ENCODE data around the gene RAD51B.

The RAD51B gene

DNA sequence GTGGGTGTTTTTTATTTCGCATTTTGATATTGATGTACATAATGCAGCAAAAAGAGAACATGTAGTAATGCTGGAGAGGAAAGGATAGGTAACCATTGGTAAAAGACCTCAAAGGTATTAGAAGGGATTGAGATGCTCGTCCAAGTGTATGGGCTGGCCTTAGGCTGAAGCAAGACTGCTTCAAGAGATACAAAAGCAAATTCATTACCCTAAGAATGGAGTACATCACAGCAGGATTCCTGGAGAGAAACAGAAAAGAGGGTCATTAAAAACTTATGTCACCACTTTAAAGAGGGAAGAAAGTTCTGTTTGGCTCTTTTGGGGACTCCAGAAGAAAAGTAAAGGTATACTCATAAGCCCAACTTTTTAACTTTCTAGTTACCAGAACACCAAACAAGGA lies 552.8 kb downstream of the RAD51B start:
- TF ChIP-seq, protein P1, sequence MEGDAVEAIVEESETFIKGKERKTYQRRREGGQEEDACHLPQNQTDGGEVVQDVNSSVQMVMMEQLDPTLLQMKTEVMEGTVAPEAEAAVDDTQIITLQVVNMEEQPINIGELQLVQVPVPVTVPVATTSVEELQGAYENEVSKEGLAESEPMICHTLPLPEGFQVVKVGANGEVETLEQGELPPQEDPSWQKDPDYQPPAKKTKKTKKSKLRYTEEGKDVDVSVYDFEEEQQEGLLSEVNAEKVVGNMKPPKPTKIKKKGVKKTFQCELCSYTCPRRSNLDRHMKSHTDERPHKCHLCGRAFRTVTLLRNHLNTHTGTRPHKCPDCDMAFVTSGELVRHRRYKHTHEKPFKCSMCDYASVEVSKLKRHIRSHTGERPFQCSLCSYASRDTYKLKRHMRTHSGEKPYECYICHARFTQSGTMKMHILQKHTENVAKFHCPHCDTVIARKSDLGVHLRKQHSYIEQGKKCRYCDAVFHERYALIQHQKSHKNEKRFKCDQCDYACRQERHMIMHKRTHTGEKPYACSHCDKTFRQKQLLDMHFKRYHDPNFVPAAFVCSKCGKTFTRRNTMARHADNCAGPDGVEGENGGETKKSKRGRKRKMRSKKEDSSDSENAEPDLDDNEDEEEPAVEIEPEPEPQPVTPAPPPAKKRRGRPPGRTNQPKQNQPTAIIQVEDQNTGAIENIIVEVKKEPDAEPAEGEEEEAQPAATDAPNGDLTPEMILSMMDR (IDR thresholded peaks at IDR 0.05; ENCODE audit: extremely low read depth, missing control alignments): no peak

DNA sequence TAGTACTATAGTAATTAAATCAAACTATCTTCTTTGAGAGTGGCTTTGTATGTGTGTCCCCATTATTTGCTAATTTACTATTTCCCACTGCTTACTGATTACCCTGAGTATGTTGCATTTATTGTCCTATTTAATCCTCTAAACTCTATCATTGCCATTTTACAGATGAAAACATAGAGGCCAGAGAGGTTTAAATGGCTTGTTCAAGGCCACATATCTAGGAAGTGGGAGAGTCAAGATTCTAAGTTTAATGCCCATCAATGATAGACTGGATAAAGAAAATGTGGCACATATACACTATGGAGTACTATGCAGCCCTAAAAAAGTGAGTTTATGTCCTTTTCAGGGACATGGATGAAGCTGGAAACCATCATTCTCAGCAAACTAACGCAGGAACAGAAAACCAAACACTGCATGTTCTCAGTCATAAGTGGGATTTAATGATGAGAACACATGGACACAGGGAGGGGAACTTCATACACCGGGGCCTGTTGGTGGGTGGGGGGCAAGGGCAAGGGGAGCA lies 553.6 kb downstream of the RAD51B start:
- TF ChIP-seq, protein P1 (IDR thresholded peaks at IDR 0.05; ENCODE audit: extremely low read depth, missing control alignments): no peak
- DNase-seq (ENCODE audit: low spot score): no peak

More for the DNA sequence above, 552.8 kb downstream of the RAD51B start:
- no peak for DNase-seq (ENCODE audit: low spot score)

DNA sequence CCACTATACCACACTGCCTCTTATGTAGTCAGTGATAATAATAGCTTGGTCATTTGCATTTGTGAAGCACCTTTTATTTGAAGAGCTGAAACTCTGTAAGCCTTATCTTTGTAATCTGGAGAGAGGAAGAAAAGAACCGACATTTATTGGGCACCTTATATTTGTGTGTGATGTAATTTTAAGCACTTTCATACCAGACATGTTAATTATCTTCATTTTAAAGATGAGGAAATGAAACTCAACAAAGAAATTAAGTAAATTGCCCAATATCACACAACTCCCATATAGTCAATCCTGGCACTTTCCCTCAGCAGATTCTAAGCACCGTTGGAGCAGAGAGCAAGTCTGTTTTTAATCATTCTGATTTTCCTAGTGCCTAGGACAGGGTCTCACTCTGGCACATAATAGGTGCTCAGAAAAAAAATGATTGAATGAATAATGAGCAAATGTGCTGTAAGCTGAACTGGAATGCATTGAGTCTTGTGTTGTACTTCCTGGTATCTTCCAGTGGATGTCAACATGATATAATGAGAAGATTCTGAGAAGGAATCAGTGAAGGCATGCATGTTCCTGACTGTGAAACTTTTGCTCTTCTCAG lies 554.4 kb downstream of the RAD51B start:
- TF ChIP-seq, protein P1 (IDR thresholded peaks at IDR 0.05; ENCODE audit: extremely low read depth, missing control alignments): no peak
- peak; percentile 41 for DNase-seq (ENCODE audit: low spot score)

DNA sequence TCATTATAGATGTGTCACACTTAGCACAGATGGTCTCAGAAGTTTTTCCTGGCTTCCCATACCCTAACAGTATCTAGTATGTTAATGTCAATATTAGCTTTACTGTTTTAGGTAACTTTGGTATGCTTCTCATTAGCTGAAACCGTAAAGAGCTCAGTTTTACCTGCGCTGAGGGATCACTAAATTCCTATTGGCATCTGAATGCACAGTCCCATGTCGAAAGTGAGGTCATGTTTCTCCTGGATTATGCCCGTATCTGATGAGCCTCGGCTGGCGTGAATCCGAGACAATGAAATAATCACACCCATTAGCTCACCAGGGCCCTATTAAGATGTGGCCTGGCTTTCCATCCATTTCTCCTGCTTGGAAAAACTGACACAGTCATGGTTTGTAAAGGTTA lies 555.1 kb downstream of the RAD51B start:
- TF ChIP-seq, protein P1 (IDR thresholded peaks at IDR 0.05; ENCODE audit: extremely low read depth, missing control alignments): no peak
- no peak for DNase-seq (ENCODE audit: low spot score)

DNA sequence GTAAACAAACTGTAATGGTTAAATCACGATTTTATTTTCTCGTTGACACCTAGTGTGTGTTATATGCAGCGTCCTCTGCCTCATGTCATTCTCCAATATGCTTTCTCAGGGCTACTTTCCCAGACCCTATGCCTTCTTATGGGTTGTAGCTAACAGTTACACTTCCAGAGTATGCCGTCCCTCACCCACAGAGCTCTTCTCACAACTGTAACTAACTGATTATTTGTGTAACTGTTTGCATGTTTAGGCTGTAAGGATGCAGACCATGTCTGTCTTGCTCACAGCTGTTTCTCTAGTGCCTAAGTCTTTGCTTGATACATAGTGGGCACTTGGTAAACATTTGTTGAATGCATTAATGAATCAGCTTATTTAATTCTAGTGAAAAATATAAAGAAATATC lies 555.8 kb downstream of the RAD51B start:
- TF ChIP-seq, protein P1 (IDR thresholded peaks at IDR 0.05; ENCODE audit: extremely low read depth, missing control alignments): no peak
- no peak for DNase-seq (ENCODE audit: low spot score)

DNA sequence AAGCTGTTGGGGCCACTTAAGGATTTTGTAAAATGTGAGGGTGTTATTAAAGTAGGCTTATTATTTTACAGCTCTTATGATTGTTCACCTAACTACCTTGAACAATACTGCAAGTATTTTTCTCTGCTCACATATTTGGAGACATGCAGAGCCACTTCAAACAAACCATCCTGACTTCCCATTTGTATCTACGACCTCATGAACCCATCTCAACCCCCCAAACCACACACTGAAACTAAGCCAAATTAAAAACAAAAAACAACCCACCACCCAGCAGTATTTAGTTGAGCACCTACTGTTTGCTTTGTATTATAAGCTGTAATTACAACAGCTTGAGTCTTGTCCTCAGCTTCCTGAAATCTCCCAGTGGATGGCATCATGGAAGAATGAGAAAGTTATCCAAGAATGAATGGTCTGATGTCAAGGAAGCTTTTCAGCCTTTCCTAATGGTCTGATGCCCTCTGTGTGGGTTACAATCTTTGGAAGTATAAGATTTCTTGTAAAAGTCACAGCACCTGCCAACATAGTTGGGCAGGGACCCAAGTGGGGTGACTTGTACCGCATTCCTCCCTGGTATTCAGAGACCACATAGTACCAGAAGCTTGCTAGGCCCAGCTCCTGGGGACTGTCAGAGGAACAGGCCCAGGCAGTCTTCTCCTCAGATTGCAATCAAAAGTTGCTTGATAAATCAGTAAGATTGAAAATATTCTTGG lies 556.6 kb downstream of the RAD51B start:
- TF ChIP-seq, protein P1 (IDR thresholded peaks at IDR 0.05; ENCODE audit: extremely low read depth, missing control alignments): no peak
- DNase-seq (ENCODE audit: low spot score): no peak

DNA sequence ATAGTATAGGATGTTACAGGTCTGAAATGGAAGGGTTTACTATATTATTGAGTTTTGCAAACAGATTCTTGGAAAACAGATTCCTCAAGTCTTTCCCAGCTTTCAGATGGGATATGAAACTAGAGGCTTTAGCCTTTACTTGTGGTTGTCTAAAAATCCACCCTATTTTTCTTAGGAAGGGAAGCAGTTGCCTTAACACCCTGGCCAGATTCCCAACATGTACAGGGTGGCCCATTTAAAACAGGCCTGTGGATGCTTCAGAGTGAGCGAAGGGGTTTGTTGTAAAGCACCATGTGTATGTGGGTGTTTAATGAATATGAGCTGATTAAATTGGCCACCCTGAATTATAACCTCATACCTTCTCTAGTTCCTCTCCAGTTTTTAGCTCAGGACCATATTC lies 557.4 kb downstream of the RAD51B start:
- TF ChIP-seq, protein P1 (IDR thresholded peaks at IDR 0.05; ENCODE audit: extremely low read depth, missing control alignments): no peak
- DNase-seq (ENCODE audit: low spot score): no peak

Measured in GM20000 (cell line).